ENCODE results near the gene GH2.

GRCh38 chr17:63855185-63855584 is 26.6 kb downstream of the GH2 start:
- TF ChIP-seq, protein P1, sequence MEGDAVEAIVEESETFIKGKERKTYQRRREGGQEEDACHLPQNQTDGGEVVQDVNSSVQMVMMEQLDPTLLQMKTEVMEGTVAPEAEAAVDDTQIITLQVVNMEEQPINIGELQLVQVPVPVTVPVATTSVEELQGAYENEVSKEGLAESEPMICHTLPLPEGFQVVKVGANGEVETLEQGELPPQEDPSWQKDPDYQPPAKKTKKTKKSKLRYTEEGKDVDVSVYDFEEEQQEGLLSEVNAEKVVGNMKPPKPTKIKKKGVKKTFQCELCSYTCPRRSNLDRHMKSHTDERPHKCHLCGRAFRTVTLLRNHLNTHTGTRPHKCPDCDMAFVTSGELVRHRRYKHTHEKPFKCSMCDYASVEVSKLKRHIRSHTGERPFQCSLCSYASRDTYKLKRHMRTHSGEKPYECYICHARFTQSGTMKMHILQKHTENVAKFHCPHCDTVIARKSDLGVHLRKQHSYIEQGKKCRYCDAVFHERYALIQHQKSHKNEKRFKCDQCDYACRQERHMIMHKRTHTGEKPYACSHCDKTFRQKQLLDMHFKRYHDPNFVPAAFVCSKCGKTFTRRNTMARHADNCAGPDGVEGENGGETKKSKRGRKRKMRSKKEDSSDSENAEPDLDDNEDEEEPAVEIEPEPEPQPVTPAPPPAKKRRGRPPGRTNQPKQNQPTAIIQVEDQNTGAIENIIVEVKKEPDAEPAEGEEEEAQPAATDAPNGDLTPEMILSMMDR (IDR thresholded peaks at IDR 0.05 in 8 of 11, conservative IDR thresholded peaks at IDR 0.05 in 3 of 11): no peak
- TF ChIP-seq POLR2AphosphoS5 (IDR thresholded peaks at IDR 0.05): no peak
- TF ChIP-seq POLR2A (IDR thresholded peaks at IDR 0.05): no peak

All from spleen (tissue), 7 donors.